AG20443 (cell line): ENCODE results near the gene MBNL1.
A peak's percentile ranks its signal among the peaks of the same experiment; 100 is the strongest.

Source experiments
- DNase-seq: peaks from one replicate; pipeline ENCODE4 v3.0.0; 2012; ENCODE audit warnings: low spot score, mixed read lengths

The MBNL1 gene

GRCh38 chr3:152268555-152269055, at the start of gene MBNL1:
MBNL1 (plus strand) TSS chr3:152268929; CDS start chr3:152300194, 31,265 bp downstream.
- DNase-seq, result peak; percentile 55

- DNase-seq, result peak; percentile 22
Measured at GRCh38 chr3:152219216-152219615, 49.5 kb upstream of the MBNL1 start.

GRCh38 chr3:152219769-152220255, 48.9 kb upstream of the MBNL1 start:
- no peak for DNase-seq

- DNase-seq, result peak; percentile 76
Measured at GRCh38 chr3:152222327-152222726, 46.4 kb upstream of the MBNL1 start.

- no peak for DNase-seq
Measured at GRCh38 chr3:152225201-152225600, 43.5 kb upstream of the MBNL1 start.

- no peak for DNase-seq
Measured at GRCh38 chr3:152226176-152226575, 42.6 kb upstream of the MBNL1 start.

- DNase-seq, result no peak
Measured at GRCh38 chr3:152227027-152227426, 41.7 kb upstream of the MBNL1 start.

GRCh38 chr3:152229692-152230091, 39.0 kb upstream of the MBNL1 start:
- DNase-seq, result no peak

- DNase-seq, result no peak
Measured at GRCh38 chr3:152230370-152230769, 38.4 kb upstream of the MBNL1 start.

- no peak for DNase-seq
Measured at GRCh38 chr3:152232001-152232400, 36.7 kb upstream of the MBNL1 start.

GRCh38 chr3:152232679-152233078, 36.0 kb upstream of the MBNL1 start:
- DNase-seq, result no peak

GRCh38 chr3:152234657-152235375, 33.9 kb upstream of the MBNL1 start:
- no peak for DNase-seq

- peak; percentile 27 for DNase-seq
Measured at GRCh38 chr3:152235709-152236298, 32.9 kb upstream of the MBNL1 start.

- DNase-seq, result peak; percentile 24
Measured at GRCh38 chr3:152236716-152237115, 32.0 kb upstream of the MBNL1 start.

- no peak for DNase-seq
Measured at GRCh38 chr3:152241142-152242017, 27.3 kb upstream of the MBNL1 start.

GRCh38 chr3:152243301-152243711, 25.4 kb upstream of the MBNL1 start:
- DNase-seq, result no peak

- DNase-seq, result no peak
Measured at GRCh38 chr3:152243721-152244516, 24.8 kb upstream of the MBNL1 start.

- no peak for DNase-seq
Measured at GRCh38 chr3:152244517-152244888, 24.2 kb upstream of the MBNL1 start.

GRCh38 chr3:152245498-152246170, 23.1 kb upstream of the MBNL1 start:
- no peak for DNase-seq

GRCh38 chr3:152251916-152252315, 16.8 kb upstream of the MBNL1 start:
- no peak for DNase-seq

GRCh38 chr3:152252755-152253154, 16.0 kb upstream of the MBNL1 start:
- DNase-seq, result no peak
